IMR-90 (cell line): Measurements from ENCODE around the gene RANBP9.

Experiments used
- POLR2A ChIP-seq: IDR thresholded peaks from 2 replicates; pipeline ENCODE4 v1.6.1; 2012; ENCODE audit warnings: mild to moderate bottlenecking, low read depth, low read length
- RAD21 ChIP-seq: IDR thresholded peaks from 2 replicates; pipeline ENCODE4 v1.6.1; 2012; ENCODE audit warnings: low read length, improper control_type of control experiment

- TF ChIP-seq POLR2A: no peak
- TF ChIP-seq RAD21: no peak
Observed at GRCh38 chr6:13712599-13712898, 914 bp upstream of the RANBP9 start.
